LoVo (cell line): ENCODE measurements around the gene MPZL2.
A peak's percentile ranks its signal among the peaks of the same experiment; 100 is the strongest.

ENCODE experiments used
- DNase-seq: peaks from one replicate; pipeline ENCODE4 v3.0.0-alpha.2; 2016; ENCODE audit warnings: low spot score

MPZL2 gene

GRCh38 chr11:118283756-118284350, 19.8 kb upstream of the MPZL2 start:
- no peak for DNase-seq

GRCh38 chr11:118283037-118283636, 19.0 kb upstream of the MPZL2 start:
- peak; percentile 39 for DNase-seq

DNA sequence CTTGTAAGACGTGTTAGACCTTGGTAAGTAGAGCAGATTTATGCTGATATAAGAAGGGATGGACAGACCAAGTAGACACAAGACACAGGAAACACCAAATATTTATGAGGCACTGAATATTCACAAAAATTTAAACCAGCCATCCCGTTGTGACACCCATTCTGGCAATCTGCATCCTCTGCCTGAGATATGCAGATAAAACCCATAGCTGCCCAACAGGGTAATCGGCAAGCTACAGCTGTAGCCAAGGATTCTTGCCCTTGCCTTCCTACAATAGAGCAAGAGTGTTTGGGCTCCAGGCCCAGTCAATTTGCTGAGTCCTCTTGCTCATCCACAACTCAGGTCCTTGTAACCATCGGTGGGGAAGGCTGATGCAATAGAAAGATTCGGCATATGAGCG, 18.5 kb upstream of the MPZL2 start:
- no peak for DNase-seq

- no peak for DNase-seq
These were observed 17.2 kb upstream of the MPZL2 start for GRCh38 chr11:118281284-118281683.

DNA sequence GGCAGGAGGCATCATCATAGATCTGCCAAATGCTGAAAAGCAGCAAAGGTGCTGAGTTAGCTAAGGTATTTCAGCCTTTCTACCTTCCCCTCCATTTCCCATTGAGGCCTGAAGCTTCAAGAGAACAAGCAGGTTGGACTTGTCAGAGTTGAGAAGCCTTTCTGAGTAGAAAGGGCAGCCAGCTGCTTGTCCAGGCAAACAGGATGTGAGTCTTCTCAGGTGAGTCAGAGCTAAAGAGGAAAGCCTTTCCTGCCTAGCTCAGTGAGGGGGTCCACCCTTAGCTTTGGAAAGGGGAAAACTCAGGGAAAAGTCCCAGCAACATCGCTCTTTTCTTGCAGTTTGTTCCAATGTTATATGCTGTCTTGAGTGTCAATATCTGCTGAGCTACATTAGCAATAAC, 13.2 kb upstream of the MPZL2 start:
- DNase-seq: peak; percentile 48

- no peak for DNase-seq
These were observed 12.3 kb upstream of the MPZL2 start for GRCh38 chr11:118276422-118276821.

GRCh38 chr11:118275176-118275575, 11.1 kb upstream of the MPZL2 start:
- no peak for DNase-seq

- no peak for DNase-seq
These were observed 10.1 kb upstream of the MPZL2 start for GRCh38 chr11:118274186-118274585.

GRCh38 chr11:118272001-118272400, 7.9 kb upstream of the MPZL2 start:
- no peak for DNase-seq

DNA sequence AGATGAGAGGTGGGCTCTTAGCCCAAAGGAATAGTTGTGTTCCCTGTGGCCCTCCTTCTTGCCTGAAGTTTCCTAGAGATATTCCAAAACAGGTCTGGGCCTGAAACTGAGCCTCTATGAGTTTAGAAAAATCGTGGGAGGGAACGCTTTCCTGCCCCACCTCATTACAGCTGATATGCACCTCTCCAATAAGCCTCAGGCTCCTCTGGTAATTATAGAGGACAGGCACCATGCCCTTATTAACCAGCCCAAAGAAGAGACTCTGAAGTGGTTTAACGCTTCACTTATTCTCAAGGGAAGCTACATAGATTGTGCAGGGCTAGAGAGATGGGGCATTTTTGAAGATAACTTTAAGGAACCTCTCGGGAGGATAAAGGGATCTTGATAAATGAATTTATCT, 3.4 kb upstream of the MPZL2 start:
- no peak for DNase-seq

GRCh38 chr11:118265954-118266353, 1.9 kb upstream of the MPZL2 start:
- peak; percentile 41 for DNase-seq

- no peak for DNase-seq
These were observed 720 bp upstream of the MPZL2 start for GRCh38 chr11:118264569-118265465.

GRCh38 chr11:118263112-118263511, 985 bp downstream of the MPZL2 start:
- no peak for DNase-seq

- no peak for DNase-seq
These were observed 3.7 kb downstream of the MPZL2 start for GRCh38 chr11:118260353-118260752.

- DNase-seq: no peak
These were observed 5.0 kb downstream of the MPZL2 start for GRCh38 chr11:118259138-118259537.

GRCh38 chr11:118258410-118258809, 5.7 kb downstream of the MPZL2 start:
- no peak for DNase-seq

GRCh38 chr11:118252688-118253087, 11.4 kb downstream of the MPZL2 start:
- no peak for DNase-seq

- DNase-seq: peak; percentile 96
These were observed 12.0 kb downstream of the MPZL2 start, which contains the start of gene MPZL3 for GRCh38 chr11:118251858-118252652. Gene MPZL3 (minus strand): TSS chr11:118252365. CDS start chr11:118252294, 71 bp downstream.

DNA sequence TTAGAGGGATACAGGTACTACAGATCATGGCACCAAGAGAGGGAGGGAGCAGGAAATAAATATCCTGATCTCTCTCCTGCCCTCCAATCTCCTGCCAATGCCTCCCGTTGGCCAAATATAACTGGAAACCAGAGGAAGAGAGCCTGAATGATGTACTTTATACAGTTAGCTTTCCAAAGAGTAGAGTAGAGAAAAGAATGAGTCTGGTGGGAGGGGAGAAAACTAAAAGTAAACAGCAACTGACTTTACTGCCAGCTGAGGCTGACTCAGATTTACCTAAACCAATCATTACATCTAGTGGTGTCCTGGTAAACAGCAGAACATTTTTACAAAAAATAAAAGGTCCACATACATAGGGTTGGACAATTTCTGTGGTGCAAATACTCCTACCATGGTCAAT, 17.1 kb downstream of the MPZL2 start:
- no peak for DNase-seq

DNA sequence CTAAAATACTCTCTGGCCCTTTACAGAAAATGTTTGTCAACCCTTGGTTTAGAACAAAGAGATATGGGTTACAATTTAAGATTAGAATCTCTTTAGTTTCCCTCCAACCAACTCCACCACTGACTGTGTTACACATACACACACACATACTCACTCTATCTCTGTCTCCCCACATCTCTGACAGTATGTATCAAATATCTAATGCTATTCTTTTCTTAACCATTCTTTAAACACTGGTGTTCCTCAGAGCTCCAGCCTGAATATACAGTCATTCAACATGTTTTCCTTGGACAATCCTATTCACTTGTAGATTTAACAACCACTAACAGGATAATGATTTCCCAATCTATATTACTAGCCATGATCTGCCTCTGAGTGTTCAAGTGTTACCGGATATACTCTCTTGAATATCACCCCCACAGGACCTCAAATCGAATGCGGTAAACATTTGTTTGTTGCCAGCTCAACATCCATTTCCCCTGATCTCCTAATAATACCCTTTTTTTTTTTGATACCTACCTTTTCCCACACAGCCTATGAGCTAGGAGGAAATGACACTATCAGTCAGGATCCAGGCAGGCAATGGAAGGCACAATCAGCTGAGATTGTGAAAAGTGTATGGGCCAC, 18.0 kb downstream of the MPZL2 start:
- DNase-seq: no peak

DNA sequence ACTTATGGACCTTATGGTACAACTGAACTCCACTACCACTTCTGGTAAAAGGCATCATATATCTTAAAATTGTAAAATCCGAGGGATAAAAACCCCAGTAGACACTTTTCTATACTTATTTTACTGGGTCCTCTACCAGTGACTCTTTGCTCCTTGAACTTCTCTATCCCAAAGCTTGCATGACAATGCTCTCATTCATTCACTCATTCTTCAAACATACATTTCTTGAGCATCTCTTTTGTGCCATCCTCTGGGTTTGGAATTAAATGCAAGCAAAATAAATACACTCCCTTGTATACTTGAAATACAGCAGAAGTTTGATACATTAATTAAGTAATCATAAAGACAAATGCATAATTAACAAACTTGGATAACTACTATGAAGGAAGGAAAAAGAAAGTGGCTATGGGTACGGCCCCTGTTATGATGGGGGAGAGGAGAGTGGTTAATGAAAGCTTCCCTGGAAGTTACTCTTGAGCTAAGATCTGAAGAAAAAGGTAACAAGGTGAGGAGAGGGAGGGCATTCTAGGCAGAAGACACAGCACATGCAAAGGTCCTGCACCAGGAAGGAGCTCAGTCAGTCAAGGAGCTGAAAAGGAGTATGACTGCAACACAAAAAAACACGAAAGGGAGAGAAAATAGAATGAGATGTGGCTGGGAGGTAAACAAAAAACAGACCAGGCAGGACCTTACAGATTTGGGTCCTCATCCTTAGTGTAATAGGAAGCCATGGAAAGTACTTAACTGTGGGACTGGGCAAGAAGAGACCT, 19.9 kb downstream of the MPZL2 start:
- DNase-seq: no peak
